ENCODE results near the gene EQTN.
"Not testable (repeated sequence)": the region's sequence is repeated elsewhere in the genome, so short reads cannot be mapped to it uniquely, and the experiment has no call there.

Gene EQTN

GRCh38 chr9:27292659-27293405 is 4.1 kb downstream of the EQTN start:
- DNase-seq (ENCODE audit: low spot score) = no peak

GRCh38 chr9:27291292-27291691 is 5.7 kb downstream of the EQTN start:
- DNase-seq (ENCODE audit: low spot score) = no peak

- DNase-seq (ENCODE audit: low spot score) = no peak
Measured at GRCh38 chr9:27282269-27282668, 14.7 kb downstream of the EQTN start.

- DNase-seq (ENCODE audit: low spot score) = no peak
Measured at GRCh38 chr9:27280860-27281259, 16.1 kb downstream of the EQTN start.

GRCh38 chr9:27280249-27280648 is 16.7 kb downstream of the EQTN start:
- no peak for DNase-seq (ENCODE audit: low spot score)

- DNase-seq (ENCODE audit: low spot score) = no peak
Measured at GRCh38 chr9:27279611-27280010, 17.3 kb downstream of the EQTN start.

GRCh38 chr9:27278374-27278773 is 18.6 kb downstream of the EQTN start:
- DNase-seq (ENCODE audit: low spot score) = no peak

GRCh38 chr9:27276193-27277030 is 20.5 kb downstream of the EQTN start:
- DNase-seq (ENCODE audit: low spot score) = peak; percentile 49

GRCh38 chr9:27273186-27273585 is 23.8 kb downstream of the EQTN start:
- no peak for DNase-seq (ENCODE audit: low spot score)

GRCh38 chr9:27272103-27272502 is 24.8 kb downstream of the EQTN start:
- DNase-seq (ENCODE audit: low spot score) = no peak

GRCh38 chr9:27261517-27262211 is 35.3 kb downstream of the EQTN start:
- DNase-seq (ENCODE audit: low spot score) = no peak

- DNase-seq (ENCODE audit: low spot score) = no peak
Measured at GRCh38 chr9:27260789-27261516, 36.0 kb downstream of the EQTN start.

GRCh38 chr9:27258662-27259061 is 38.3 kb downstream of the EQTN start:
- DNase-seq (ENCODE audit: low spot score) = no peak

GRCh38 chr9:27248702-27249101 is 48.2 kb downstream of the EQTN start:
- DNase-seq (ENCODE audit: low spot score) = no peak

GRCh38 chr9:27247756-27248155 is 49.2 kb downstream of the EQTN start:
- DNase-seq (ENCODE audit: low spot score) = peak; percentile 14

- DNase-seq (ENCODE audit: low spot score) = not testable (repeated sequence)
Measured at GRCh38 chr9:27239648-27240047, 57.3 kb downstream of the EQTN start.

Measured in activated CD4-positive, alpha-beta T cell treated with anti-CD3 and anti-CD28 coated beads, Interleukin-2, Interleukin-4, amounts not matched to agents 100 ng/mL and 50 ng/mL, durations not matched to agents 16 hours and 8 hours (primary cell).